WI38 (cell line): ENCODE data around the gene APOBR.

Experiments used
- H3K4me3 ChIP-seq: 2 replicates; pipeline ENCODE4 v1.5.1; 2011; ENCODE audit warnings: low read depth, mild to moderate bottlenecking, control low read depth, low read length
- TF ChIP-seq, protein P1 (sequence below): IDR thresholded peaks from 2 replicates; pipeline ENCODE4 v1.5.1; 2012; ENCODE audit warnings: low read depth, mild to moderate bottlenecking, control low read depth, low read length

The APOBR gene

DNA sequence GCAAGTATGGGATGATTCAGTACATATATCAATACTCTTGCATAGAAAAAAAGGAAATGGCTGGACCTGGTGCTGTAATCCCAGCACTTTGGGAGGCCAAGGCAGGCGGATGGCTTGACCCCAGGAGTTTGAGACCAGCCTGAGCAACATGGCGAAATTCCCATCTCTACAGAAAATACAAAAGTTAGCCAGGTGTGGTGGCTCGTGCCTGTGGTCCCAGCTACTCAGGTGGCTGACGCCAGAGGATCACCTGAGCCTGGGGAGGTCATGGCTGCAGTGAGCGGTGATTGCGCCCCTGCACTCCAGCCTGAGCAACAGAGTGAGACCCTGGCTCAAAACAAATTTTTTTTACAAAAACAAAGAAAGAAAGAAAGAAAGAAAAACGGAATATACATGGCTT is 52.2 kb downstream of the APOBR start:
- TF ChIP-seq, protein P1, sequence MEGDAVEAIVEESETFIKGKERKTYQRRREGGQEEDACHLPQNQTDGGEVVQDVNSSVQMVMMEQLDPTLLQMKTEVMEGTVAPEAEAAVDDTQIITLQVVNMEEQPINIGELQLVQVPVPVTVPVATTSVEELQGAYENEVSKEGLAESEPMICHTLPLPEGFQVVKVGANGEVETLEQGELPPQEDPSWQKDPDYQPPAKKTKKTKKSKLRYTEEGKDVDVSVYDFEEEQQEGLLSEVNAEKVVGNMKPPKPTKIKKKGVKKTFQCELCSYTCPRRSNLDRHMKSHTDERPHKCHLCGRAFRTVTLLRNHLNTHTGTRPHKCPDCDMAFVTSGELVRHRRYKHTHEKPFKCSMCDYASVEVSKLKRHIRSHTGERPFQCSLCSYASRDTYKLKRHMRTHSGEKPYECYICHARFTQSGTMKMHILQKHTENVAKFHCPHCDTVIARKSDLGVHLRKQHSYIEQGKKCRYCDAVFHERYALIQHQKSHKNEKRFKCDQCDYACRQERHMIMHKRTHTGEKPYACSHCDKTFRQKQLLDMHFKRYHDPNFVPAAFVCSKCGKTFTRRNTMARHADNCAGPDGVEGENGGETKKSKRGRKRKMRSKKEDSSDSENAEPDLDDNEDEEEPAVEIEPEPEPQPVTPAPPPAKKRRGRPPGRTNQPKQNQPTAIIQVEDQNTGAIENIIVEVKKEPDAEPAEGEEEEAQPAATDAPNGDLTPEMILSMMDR: no peak

DNA sequence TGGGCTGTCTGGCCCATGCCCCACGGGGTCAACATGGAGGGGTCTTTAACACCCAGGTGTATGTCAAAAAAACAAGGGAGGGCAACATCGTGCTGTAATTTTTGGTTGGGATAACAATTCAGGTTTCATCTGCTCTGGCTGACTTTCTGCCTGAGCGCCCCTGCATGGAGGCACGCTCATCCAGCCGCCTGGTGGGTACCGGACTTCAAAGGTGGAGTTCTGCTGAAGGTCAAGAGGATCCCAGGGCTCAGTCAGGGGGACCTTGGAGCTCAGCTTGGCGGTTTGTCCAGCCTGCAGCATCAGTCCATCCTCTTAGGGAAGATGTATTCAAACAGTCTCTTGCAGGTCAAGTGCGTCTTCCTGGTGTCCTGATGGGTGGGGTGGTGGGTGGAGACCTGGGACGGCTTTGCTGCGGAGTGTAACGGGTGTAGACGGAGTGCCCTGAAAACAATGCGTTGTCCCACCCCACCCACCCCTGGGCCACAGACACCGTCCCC is 53.9 kb downstream of the APOBR start:
- TF ChIP-seq, protein P1: no peak
- H3K4me3 ChIP-seq: no peak overlapping the region

More for the DNA sequence above, 52.2 kb downstream of the APOBR start:
- no peak overlapping the region for H3K4me3 ChIP-seq
